ENCODE data around the gene RGSL1. TPM values are rescaled to one million over a fixed set of nuclear protein-coding genes. Genes with fewer than 3 reads are reported as not detected.

RGSL1 gene
- total and polyA plus RNA-seq, 9 of the 15 experiments (the other 6 are each of a cell fraction or from before 2014, with no cell fraction given): 0.03 TPM; not detected in 8

GRCh38 chr1:182588500-182589396 is 138.8 kb downstream of the RGSL1 start, which contains the start of gene RNASEL:
RNASEL (minus strand) TSS chr1:182589256; CDS start chr1:182586806, 2,450 bp downstream.
- H3K9ac ChIP-seq (ENCODE audit: insufficient read depth in 1 of 2, low read depth in 2 of 2, low read length in 2 of 2): peak within 1 kb of the TSS; percentile 82 to 90
- CTCF ChIA-PET (ENCODE audit: low intra/inter-chr PET ratio): no interaction called here
- WGBS (ENCODE audit: insufficient coverage, low coverage, missing lambda C conversion rate): 2% methylated on average over 20 of the region's 20 CpGs
- in situ Hi-C loops (cut with MboI) (loop anchor here (10.0 kb wide), 1 partner anchor 284 kb away; no protein-coding TSS in a partner anchor), intact Hi-C loops (cut with micrococcal nuclease) (loop anchor here (10.0 kb wide), 1 partner anchor 284 kb away; no protein-coding TSS in a partner anchor)
- POLR2A ChIA-PET: interaction anchor here (0.5 to 2.0 kb wide), 13 partner anchors 8 to 1298 kb away, joined by 3 to 6 read pairs (median 3); no protein-coding TSS in a partner anchor
- BruUV-seq (replicated peaks): TSS peak; percentile 73
- no peaks in the 10 kb centered on the region for H3K9me1 ChIP-seq (ENCODE audit: control insufficient read depth, insufficient read depth, low read length)
- peak within 1 kb of the TSS; percentile 90 for H3K4me2 ChIP-seq (ENCODE audit: insufficient read depth, low read length)
- DNase-seq (ENCODE audit: extremely low read depth in 1 of 4, low spot score in 3 of 4) (peak; percentile 77 to 86 (median 82)), ATAC-seq (peak; percentile 92), FAIRE-seq (peak; percentile 87)
- no peaks in the 10 kb centered on the region for H4K20me1 ChIP-seq (replicated peaks; ENCODE audit: control insufficient read depth, insufficient read depth, low read length)
- H3K36me3 ChIP-seq (ENCODE audit: control insufficient read depth, insufficient read depth, low read length): no peaks in the 10 kb centered on the region
- H3K4me1 ChIP-seq (replicated peaks in 1 of 2; ENCODE audit: control insufficient read depth in 2 of 2, insufficient read depth in 2 of 2, low read length in 2 of 2): peaks cover 0 to 42% of the 10 kb centered on the region in 2 experiments; a peak in 4 of 5 replicates
- H2AFZ ChIP-seq (ENCODE audit: low read depth, low read length): peak within 1 kb of the TSS; percentile 96
- H3K4me3 ChIP-seq: peak within 1 kb of the TSS; percentile 58
- H3K9me3 ChIP-seq (replicated peaks; ENCODE audit: control insufficient read depth, insufficient read depth, low read depth, low read length): no peaks in the 10 kb centered on the region
- H3K27me3 ChIP-seq (ENCODE audit: control insufficient read depth in 2 of 2, insufficient read depth in 2 of 2, low read length in 2 of 2): peaks cover 0 to 4% of the 10 kb centered on the region in 2 experiments; a peak in 1 of 5 replicates
- H3K27ac ChIP-seq (ENCODE audit: extremely low read depth, low read depth, low read length): peak within 1 kb of the TSS; percentile 83
- H3K79me2 ChIP-seq (ENCODE audit: control insufficient read depth, insufficient read depth, low read length): no peaks in the 10 kb centered on the region
- TF ChIP-seq MTA1 (IDR thresholded peaks at IDR 0.05; ENCODE audit: borderline replicate concordance): peak; percentile 82; the same call in 1 of the 2 replicates
- no peak for TF ChIP-seq ZNF717 (CRISPR knock-in tag; IDR thresholded peaks at IDR 0.05)
- 0 out of 2 replicates have a peak, but pooled peaks have one; percentile 57 for TF ChIP-seq TCF15 (CRISPR knock-in tag; IDR thresholded peaks at IDR 0.05)
- no peak for TF ChIP-seq JUN (IDR thresholded peaks at IDR 0.05; ENCODE audit: borderline replicate concordance, low read depth, low read length)
- TF ChIP-seq JUN (CRISPR knock-in tag; IDR thresholded peaks at IDR 0.05; ENCODE audit: borderline replicate concordance): no peak
- peak in 1 of 2 experiments; percentile 71; a peak in 2 of 4 replicates for TF ChIP-seq ETV6 (IDR thresholded peaks at IDR 0.05; ENCODE audit: borderline replicate concordance in 1 of 2, low read depth in 2 of 2, low read length in 1 of 2)
- no peak for TF ChIP-seq ETV6 (CRISPR knock-in tag; IDR thresholded peaks at IDR 0.05; ENCODE audit: borderline replicate concordance)
- no peak for TF ChIP-seq SIRT6 (IDR thresholded peaks at IDR 0.05; ENCODE audit: low read depth, low read length)
- no peak for TF ChIP-seq HMGXB4 (CRISPR knock-in tag; IDR thresholded peaks at IDR 0.05)
- TF ChIP-seq ZNF449 (CRISPR knock-in tag; IDR thresholded peaks at IDR 0.05): no peak
- no peak for TF ChIP-seq ZNF174 (CRISPR knock-in tag; IDR thresholded peaks at IDR 0.05)
- TF ChIP-seq ZMIZ1 (IDR thresholded peaks at IDR 0.05; ENCODE audit: low read depth in 2 of 2, low read length in 2 of 2): no peak
